GM18505 (cell line): ENCODE results near the gene MDGA2.
"Not testable (repeated sequence)": the region's sequence is repeated elsewhere in the genome, so short reads cannot be mapped to it uniquely, and the experiment has no call there.

Source experiments
- ATAC-seq: cut with Tn5 transposase; IDR thresholded peaks from one replicate; pipeline ENCODE4 v1.9.1; 2021; ENCODE audit not compliant: unreplicated experiment
- POLR2A ChIP-seq: IDR thresholded peaks from 4 replicates; pipeline ENCODE4 v1.6.1; 2011; ENCODE audit warnings: borderline replicate concordance; ENCODE audit not compliant: insufficient read depth, insufficient read length; ENCODE audit errors: extremely low read depth

The MDGA2 gene

GRCh38 chr14:47665337-47666134, 9.9 kb downstream of the MDGA2 start:
- ATAC-seq = no peak
- TF ChIP-seq POLR2A = no peak

GRCh38 chr14:47662466-47662865, 12.9 kb downstream of the MDGA2 start:
- ATAC-seq = no peak
- TF ChIP-seq POLR2A = no peak

- TF ChIP-seq POLR2A = no peak
- ATAC-seq = no peak
These were observed 15.2 kb downstream of the MDGA2 start for GRCh38 chr14:47660158-47660557.

- TF ChIP-seq POLR2A = no peak
These were observed 17.4 kb downstream of the MDGA2 start for GRCh38 chr14:47658041-47658440.

GRCh38 chr14:47657143-47657542, 18.3 kb downstream of the MDGA2 start:
- no peak for ATAC-seq
- TF ChIP-seq POLR2A = no peak

More at GRCh38 chr14:47658041-47658440, 17.4 kb downstream of the MDGA2 start:
- ATAC-seq = no peak

GRCh38 chr14:47651337-47651736, 24.1 kb downstream of the MDGA2 start:
- no peak for TF ChIP-seq POLR2A
- ATAC-seq = no peak

- ATAC-seq = no peak
- no peak for TF ChIP-seq POLR2A
These were observed 37.7 kb downstream of the MDGA2 start for GRCh38 chr14:47637753-47638152.

- no peak for TF ChIP-seq POLR2A
These were observed 49.0 kb downstream of the MDGA2 start for GRCh38 chr14:47626151-47627035.

GRCh38 chr14:47624126-47624525, 51.3 kb downstream of the MDGA2 start:
- not testable (repeated sequence) for ATAC-seq

More at GRCh38 chr14:47626151-47627035, 49.0 kb downstream of the MDGA2 start:
- no peak for ATAC-seq

- no peak for TF ChIP-seq POLR2A
- ATAC-seq = no peak
These were observed 56.0 kb downstream of the MDGA2 start for GRCh38 chr14:47619392-47619791.

GRCh38 chr14:47606566-47606965, 68.8 kb downstream of the MDGA2 start:
- no peak for TF ChIP-seq POLR2A
- ATAC-seq = no peak

- ATAC-seq = no peak
- TF ChIP-seq POLR2A = no peak
These were observed 78.5 kb downstream of the MDGA2 start for GRCh38 chr14:47596860-47597259.

- no peak for TF ChIP-seq POLR2A
- ATAC-seq = peak; percentile 83
These were observed 79.2 kb downstream of the MDGA2 start for GRCh38 chr14:47596232-47596631.

GRCh38 chr14:47595552-47595951, 79.9 kb downstream of the MDGA2 start:
- ATAC-seq = no peak
- no peak for TF ChIP-seq POLR2A
